Suprapubic skin (tissue), 4 donors: ENCODE results near the gene TRIO.

ENCODE experiments used
- EP300 ChIP-seq: sonication (generic); formaldehyde crosslinking; IDR thresholded peaks from one replicate; pipeline ENCODE4 v1.6.1; 2017; ENCODE audit warnings: antibody characterized with exemption
- POLR2A ChIP-seq, 2 donors: fragments of 450-650 bp; IDR thresholded peaks; one replicate each; pipeline ENCODE4 v1.6.1; 2017; ENCODE audit warnings: antibody characterized with exemption in 2 of 2, mild to moderate bottlenecking in 2 of 2, moderate library complexity in 2 of 2
- POLR2AphosphoS5 ChIP-seq, 3 donors: sonication (generic); formaldehyde crosslinking; IDR thresholded peaks; one replicate each; pipeline ENCODE4 v1.6.1; 2017; ENCODE audit warnings: antibody characterized with exemption in 3 of 3
- TF ChIP-seq, protein P1 (sequence below), 2 donors: fragments of 200-600 bp in 1 of 2; fragments of 450-650 bp in 1 of 2; sonication (generic) in 1 of 2; IDR thresholded peaks; one replicate each; pipeline ENCODE4 v1.5.1; 2016 to 2019; ENCODE audit warnings: antibody characterized with exemption in 2 of 2, mild to moderate bottlenecking in 1 of 2, moderate library complexity in 1 of 2

- no peak for TF ChIP-seq EP300
- TF ChIP-seq, protein P1, sequence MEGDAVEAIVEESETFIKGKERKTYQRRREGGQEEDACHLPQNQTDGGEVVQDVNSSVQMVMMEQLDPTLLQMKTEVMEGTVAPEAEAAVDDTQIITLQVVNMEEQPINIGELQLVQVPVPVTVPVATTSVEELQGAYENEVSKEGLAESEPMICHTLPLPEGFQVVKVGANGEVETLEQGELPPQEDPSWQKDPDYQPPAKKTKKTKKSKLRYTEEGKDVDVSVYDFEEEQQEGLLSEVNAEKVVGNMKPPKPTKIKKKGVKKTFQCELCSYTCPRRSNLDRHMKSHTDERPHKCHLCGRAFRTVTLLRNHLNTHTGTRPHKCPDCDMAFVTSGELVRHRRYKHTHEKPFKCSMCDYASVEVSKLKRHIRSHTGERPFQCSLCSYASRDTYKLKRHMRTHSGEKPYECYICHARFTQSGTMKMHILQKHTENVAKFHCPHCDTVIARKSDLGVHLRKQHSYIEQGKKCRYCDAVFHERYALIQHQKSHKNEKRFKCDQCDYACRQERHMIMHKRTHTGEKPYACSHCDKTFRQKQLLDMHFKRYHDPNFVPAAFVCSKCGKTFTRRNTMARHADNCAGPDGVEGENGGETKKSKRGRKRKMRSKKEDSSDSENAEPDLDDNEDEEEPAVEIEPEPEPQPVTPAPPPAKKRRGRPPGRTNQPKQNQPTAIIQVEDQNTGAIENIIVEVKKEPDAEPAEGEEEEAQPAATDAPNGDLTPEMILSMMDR (IDR thresholded peaks at IDR 0.05) = no peak
- no peak for TF ChIP-seq POLR2A (IDR thresholded peaks at IDR 0.05)
- TF ChIP-seq POLR2AphosphoS5 (IDR thresholded peaks at IDR 0.05) = no peak
Observed at GRCh38 chr5:14400085-14400484, 256.9 kb downstream of the TRIO start.
